Testis (tissue), 3 donors: ENCODE measurements around the gene AR. TPM values are rescaled to one million over a fixed set of nuclear protein-coding genes. Genes with fewer than 3 reads are reported as not detected.

Source experiments
- DNase-seq: peaks from one replicate; pipeline ENCODE4 v3.0.0-alpha.2; 2019
- H3K27ac ChIP-seq, 2 donors: fragments of 200-600 bp; sonication (generic); one replicate each; pipeline ENCODE4 v1.5.1; 2019
- H3K27me3 ChIP-seq: fragments of 200-600 bp; sonication (generic); one replicate; pipeline ENCODE4 v1.5.1; 2019
- H3K36me3 ChIP-seq: fragments of 200-600 bp; sonication (generic); one replicate; pipeline ENCODE4 v1.5.1; 2017; ENCODE audit warnings: low read depth; ENCODE audit errors: missing control alignments
- H3K4me1 ChIP-seq: fragments of 200-600 bp; sonication (generic); one replicate; pipeline ENCODE4 v1.5.1; 2019
- H3K4me3 ChIP-seq, 2 donors: fragments of 200-600 bp; sonication (generic); one replicate each; pipeline ENCODE4 v1.5.1; 2017 to 2019
- H3K9me3 ChIP-seq: fragments of 200-600 bp; sonication (generic); one replicate; pipeline ENCODE4 v1.5.1; 2017
- POLR2A ChIP-seq: fragments of 450-650 bp; IDR thresholded peaks from one replicate; pipeline ENCODE4 v1.6.1; 2017; ENCODE audit warnings: antibody characterized with exemption, mild to moderate bottlenecking, moderate library complexity
- WGBS, 2 donors: methylation state at CpG; one replicate each; pipeline ENCODE4 v1.1.5; 2018; 5-methylcytosine and 5-hydroxymethylcytosine counted together
- intact Hi-C: fragments of 100-400 bp; cut with DNase I; formaldehyde crosslinking; loops from one replicate; pipeline ENCODE4 v1.15.1; 2023; ENCODE audit warnings: low total_unique reads
- polyA plus RNA-seq: library from polyadenylated mRNA; stranded (reverse); fragments of 350-450 nt; fragmentation: Illumina TruSeq; extraction: RNeasy Lipid Tissue Mini Kit (QIAGEN cat#74804); gene quantifications from one replicate; pipeline ENCODE4 v1.2.3, GENCODE V29; 2014; ENCODE audit warnings: low read depth, low replicate concordance; ENCODE audit not compliant: insufficient read depth
- total RNA-seq, 2 donors: library from RNA; depleted of rRNA; stranded (reverse); fragments of >200 nt; gene quantifications; one replicate each; pipeline ENCODE4 v1.2.3, GENCODE V29; 2016
- TF ChIP-seq, protein P1 (sequence below), 3 experiments: fragments of 450-650 bp in 2 of 3; fragments of 200-600 bp in 1 of 3; sonication (generic) in 1 of 3; IDR thresholded peaks; one replicate each; pipeline ENCODE4 v1.5.1; 2016 to 2019; ENCODE audit warnings: antibody characterized with exemption in 3 of 3, mild to moderate bottlenecking in 2 of 3, moderate library complexity in 1 of 3

Gene AR
- total and polyA plus RNA-seq, 3 donors from 2014 or later, result 12.0 to 52.3 (median 34.3) TPM

DNA sequence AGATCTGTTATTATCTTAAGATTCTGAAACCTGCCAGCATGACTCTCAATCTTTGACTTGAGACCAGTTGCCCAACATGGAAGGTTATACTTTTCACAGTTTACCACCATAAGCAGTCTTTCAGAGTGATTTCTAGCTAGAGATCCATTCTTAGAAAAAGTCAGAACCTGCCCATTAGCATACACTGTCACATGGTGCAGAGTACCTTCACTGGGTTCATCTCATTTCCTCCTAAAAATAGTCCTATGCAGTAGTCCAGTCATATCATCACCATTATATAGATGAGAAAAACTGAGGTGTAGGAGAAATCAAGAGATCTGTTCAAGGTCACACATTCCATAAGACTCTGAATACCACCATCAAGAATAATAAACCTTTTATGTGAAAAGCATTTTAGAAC, 153.6 kb downstream of the AR start:
- no peaks in the 10 kb centered on the region for H3K27me3 ChIP-seq
- TF ChIP-seq, protein P1, sequence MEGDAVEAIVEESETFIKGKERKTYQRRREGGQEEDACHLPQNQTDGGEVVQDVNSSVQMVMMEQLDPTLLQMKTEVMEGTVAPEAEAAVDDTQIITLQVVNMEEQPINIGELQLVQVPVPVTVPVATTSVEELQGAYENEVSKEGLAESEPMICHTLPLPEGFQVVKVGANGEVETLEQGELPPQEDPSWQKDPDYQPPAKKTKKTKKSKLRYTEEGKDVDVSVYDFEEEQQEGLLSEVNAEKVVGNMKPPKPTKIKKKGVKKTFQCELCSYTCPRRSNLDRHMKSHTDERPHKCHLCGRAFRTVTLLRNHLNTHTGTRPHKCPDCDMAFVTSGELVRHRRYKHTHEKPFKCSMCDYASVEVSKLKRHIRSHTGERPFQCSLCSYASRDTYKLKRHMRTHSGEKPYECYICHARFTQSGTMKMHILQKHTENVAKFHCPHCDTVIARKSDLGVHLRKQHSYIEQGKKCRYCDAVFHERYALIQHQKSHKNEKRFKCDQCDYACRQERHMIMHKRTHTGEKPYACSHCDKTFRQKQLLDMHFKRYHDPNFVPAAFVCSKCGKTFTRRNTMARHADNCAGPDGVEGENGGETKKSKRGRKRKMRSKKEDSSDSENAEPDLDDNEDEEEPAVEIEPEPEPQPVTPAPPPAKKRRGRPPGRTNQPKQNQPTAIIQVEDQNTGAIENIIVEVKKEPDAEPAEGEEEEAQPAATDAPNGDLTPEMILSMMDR (IDR thresholded peaks at IDR 0.05), result no peak
- no peak for TF ChIP-seq POLR2A
- intact Hi-C loops, result no loop called here
- H3K4me1 ChIP-seq, result no peaks in the 10 kb centered on the region
- no peaks in the 10 kb centered on the region for H3K36me3 ChIP-seq
- no peak overlapping the region for H3K4me3 ChIP-seq
- no peak for DNase-seq
- no peaks in the 10 kb centered on the region for H3K9me3 ChIP-seq
- H3K27ac ChIP-seq, result no peak overlapping the region

DNA sequence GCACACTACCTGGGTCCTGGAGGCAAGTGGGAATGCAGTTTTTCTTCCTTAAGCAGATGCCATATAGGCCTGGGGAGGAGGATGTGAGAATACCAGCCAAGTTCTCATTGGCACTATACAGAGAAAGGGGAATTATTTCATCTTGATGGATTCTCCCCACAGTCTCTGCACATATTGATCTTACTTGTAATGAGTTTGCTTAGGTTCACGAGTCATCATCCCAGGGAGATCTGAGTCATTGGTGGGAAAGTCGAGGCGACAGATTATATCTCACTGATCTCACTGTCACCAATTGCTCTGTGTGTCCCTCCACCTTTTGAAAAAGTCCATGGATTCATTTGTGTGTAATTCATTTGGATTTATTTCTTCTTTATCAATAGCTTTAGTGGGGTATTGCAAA, 156.8 kb downstream of the AR start:
- intact Hi-C loops, result no loop called here
- no peak for DNase-seq
- Histone ChIP-seq H3K36me3 (no peaks in the 10 kb centered on the region), H3K4me1 (no peaks in the 10 kb centered on the region), H3K27ac (no peak overlapping the region), H3K4me3 (no peak overlapping the region), H3K27me3 (no peaks in the 10 kb centered on the region), H3K9me3 (no peaks in the 10 kb centered on the region)
- TF ChIP-seq, protein P1 (IDR thresholded peaks at IDR 0.05), result no peak
- TF ChIP-seq POLR2A, result no peak
- WGBS, 2 donors, result 82 to 94% methylated on average over 3 of the region's 3 CpGs

- WGBS, 2 donors, result 64 to 70% methylated on average over 1 of the region's 1 CpG
- H3K27me3 ChIP-seq, result no peaks in the 10 kb centered on the region
- DNase-seq, result no peak
- H3K36me3 ChIP-seq, result no peaks in the 10 kb centered on the region
- no peaks in the 10 kb centered on the region for H3K4me1 ChIP-seq
- no peak overlapping the region for H3K27ac ChIP-seq
- no peak overlapping the region for H3K4me3 ChIP-seq
- TF ChIP-seq, protein P1 (IDR thresholded peaks at IDR 0.05), result no peak
- no peak for TF ChIP-seq POLR2A
- intact Hi-C loops, result no loop called here
- no peaks in the 10 kb centered on the region for H3K9me3 ChIP-seq
Measured at GRCh38 chrX:67714004-67714403, 170.2 kb downstream of the AR start.

GRCh38 chrX:67717571-67717970, 173.8 kb downstream of the AR start:
- TF ChIP-seq POLR2A, result no peak
- TF ChIP-seq, protein P1 (IDR thresholded peaks at IDR 0.05), result no peak
- WGBS, 2 donors, result 80 to 89% methylated on average over 1 to 4 of the region's 4 CpGs
- H3K4me1 ChIP-seq, result no peaks in the 10 kb centered on the region
- H3K4me3 ChIP-seq, result no peak overlapping the region
- intact Hi-C loops, result no loop called here
- DNase-seq, result no peak
- H3K36me3 ChIP-seq, result no peaks in the 10 kb centered on the region
- no peaks in the 10 kb centered on the region for H3K9me3 ChIP-seq
- no peak overlapping the region for H3K27ac ChIP-seq
- no peaks in the 10 kb centered on the region for H3K27me3 ChIP-seq

- H3K36me3 ChIP-seq, result no peaks in the 10 kb centered on the region
- H3K4me3 ChIP-seq, result no peak overlapping the region
- intact Hi-C loops, result no loop called here
- peaks cover 4% of the 10 kb centered on the region for H3K4me1 ChIP-seq
- no peak for DNase-seq
- no peak overlapping the region for H3K27ac ChIP-seq
- 57 to 67% methylated on average over 1 to 4 of the region's 4 CpGs for WGBS, 2 donors
- TF ChIP-seq POLR2A, result no peak
- TF ChIP-seq, protein P1 (IDR thresholded peaks at IDR 0.05), result no peak
- no peaks in the 10 kb centered on the region for H3K9me3 ChIP-seq
- no peaks in the 10 kb centered on the region for H3K27me3 ChIP-seq
Measured at GRCh38 chrX:67718926-67719325, 175.1 kb downstream of the AR start.
